GM21360 (cell line): Measurements from ENCODE around the gene RDH12.
"Not testable (repeated sequence)": the region's sequence is repeated elsewhere in the genome, so short reads cannot be mapped to it uniquely, and the experiment has no call there.

Source experiments
- ATAC-seq: cut with Tn5 transposase; IDR thresholded peaks from one replicate; pipeline ENCODE4 v1.9.1; 2021; ENCODE audit warnings: mild to moderate bottlenecking, moderate library complexity; ENCODE audit not compliant: unreplicated experiment

RDH12 gene

DNA sequence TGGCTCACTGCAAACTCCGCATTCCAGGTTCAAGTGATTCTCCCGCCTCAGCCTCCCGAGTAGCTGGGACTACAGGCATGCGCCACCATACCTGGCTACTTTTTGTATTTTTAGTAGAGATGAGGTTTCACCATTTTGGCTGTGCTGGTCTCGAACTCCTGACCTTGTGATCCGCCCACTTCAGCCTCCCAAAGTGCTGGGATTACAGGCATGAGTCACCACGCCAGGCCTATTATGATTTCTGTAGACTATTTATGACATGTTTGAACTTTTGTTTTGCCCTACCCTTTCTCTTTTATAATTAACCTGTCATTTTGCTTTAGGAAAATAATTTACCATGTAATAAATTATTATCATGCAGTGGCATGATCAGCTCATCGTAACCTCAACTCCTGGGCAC, at the start of gene RDH12:
Gene RDH12 (plus strand): TSS at position 395 of the 400 bp plus-strand sequence. CDS start 20,757 bp downstream, outside the sequence.
- not testable (repeated sequence) for ATAC-seq

DNA sequence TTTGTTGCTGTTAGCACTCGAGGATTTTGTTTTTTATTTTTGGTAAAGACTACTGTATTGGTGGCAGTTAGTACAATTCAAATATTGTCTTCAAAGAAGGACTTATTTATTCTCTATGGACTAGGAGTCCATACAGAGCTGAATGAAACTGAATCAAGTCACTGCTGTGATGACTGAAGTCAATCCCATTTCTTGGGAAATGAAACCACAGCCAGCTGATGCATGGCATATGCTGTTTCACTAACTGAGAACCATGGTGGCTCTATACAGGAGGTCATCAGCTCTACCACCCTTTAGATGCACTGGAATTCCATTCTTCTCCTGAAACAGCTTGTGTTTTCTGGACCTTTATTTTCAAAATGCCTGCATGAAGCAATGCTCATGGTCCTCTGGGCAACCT, 49.5 kb upstream of the RDH12 start:
- no peak for ATAC-seq

DNA sequence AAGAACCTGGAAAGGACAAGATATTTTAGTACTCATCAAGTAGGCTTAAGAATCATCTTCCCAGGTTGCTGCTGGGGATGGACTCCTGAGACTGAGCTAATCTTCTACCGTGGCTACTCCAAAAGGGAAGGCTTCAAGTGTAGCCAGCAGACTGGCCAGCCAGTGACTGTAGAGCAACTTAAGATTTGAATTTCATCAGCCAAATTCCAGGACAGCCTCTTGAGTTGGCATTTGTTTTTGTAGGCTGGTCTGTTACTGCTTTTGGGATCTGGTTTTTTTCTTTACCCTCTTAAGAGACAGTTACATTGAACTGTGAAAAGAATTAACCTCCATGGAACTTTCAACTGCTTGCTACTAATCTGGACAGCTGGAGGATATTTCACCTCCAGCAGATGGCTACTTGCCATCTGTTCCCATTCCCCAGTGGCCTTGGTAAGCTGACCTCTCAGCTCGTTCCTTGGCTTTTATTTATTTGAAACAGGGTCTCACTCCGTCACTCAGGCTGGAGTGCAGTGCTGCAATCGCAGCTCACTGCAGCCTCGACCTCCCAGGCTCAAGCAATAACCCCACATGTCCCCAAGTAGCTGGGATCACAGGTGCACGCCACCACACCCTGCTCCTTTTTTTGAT, 47.9 kb upstream of the RDH12 start:
- ATAC-seq, result no peak

DNA sequence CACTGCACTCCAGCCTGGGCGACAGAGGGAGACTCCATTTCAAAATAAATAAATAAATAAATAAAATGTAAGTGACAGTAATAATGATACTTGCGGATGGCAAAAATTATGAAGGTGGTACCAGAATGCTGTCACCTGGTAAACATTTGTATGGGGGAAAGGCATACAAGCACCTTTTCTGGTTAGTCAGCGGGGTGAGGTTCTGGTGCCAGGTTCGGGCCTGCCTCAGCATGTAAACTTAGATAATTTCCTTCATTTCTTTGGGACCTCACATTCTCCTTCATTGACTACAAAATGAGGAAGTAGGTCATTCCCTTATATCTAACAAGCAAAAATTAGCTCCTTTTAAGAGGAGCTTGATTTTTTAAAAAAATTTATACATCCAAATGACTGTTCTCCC, 38.1 kb upstream of the RDH12 start:
- no peak for ATAC-seq

GRCh38 chr14:67665868-67666267, 35.8 kb upstream of the RDH12 start:
- ATAC-seq, result no peak

GRCh38 chr14:67666750-67667449, 34.8 kb upstream of the RDH12 start:
- ATAC-seq, result no peak

GRCh38 chr14:67668559-67668958, 33.1 kb upstream of the RDH12 start:
- no peak for ATAC-seq

GRCh38 chr14:67673451-67673850, 28.2 kb upstream of the RDH12 start:
- ATAC-seq, result no peak

DNA sequence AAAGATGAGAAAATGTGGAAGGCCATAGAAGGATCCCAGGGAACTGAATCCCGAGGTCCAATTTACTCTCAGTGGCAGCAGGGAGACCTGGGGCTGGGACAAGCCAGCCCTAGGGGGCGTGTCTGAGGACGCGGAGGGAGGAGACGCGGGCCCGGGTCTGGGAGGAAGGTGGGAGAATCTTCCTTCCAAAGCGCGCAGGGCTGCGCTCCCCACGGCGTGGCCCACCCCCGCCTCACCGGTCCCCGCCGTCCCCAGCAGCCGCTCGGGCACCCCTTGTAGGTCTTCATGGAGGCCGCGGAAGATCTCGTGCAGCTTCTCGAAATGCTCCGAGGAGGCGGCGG, 27.6 kb upstream of the RDH12 start:
- peak; percentile 48 for ATAC-seq

DNA sequence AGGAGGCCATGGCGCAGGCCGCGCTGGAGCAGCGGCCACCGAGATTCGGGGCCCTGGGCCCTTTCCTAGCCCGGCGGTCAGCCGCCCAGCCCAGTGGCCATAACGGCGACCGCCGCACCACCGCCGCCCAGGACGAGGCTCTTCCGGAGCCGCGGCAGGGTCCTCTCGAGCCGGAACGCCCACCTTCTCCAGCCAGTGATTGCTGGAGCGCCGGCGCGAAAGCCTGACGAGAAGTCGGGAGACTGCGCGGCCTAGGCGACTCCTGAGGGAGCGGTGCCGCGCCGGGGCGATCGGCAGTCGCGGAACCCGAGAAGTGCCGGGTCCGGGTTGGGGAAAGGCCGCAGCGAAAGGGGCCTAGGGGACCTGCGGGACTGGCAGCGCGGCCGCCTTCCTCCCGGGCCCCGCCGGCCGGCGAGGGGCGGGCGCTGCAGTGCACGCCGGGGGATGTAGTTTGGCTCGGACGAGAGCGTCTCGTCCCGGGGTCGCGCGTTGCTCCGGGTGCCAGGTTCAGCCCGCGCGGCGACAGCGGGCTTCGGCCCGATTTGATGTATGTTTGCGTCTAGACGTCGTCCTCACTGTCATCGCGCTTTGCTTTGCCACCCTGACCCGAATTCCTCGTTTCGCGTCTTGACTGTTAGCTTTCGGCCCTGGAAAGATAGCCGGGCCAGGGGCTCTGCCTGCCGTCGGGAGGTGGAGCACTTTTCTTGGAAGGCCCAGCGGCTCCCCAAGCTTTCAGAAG, 27.0 kb upstream of the RDH12 start, which contains the start of gene VTI1B:
Gene VTI1B (minus strand): TSS at position 153 of the 739 bp plus-strand sequence. CDS start 143 bp downstream, at position 10.
- peak; percentile 92 for ATAC-seq

GRCh38 chr14:67675219-67675582, 26.5 kb upstream of the RDH12 start:
- ATAC-seq, result no peak

- ATAC-seq, result no peak
These were observed 22.7 kb upstream of the RDH12 start for GRCh38 chr14:67679006-67679405.

- peak; percentile 97 for ATAC-seq
These were observed 21.5 kb upstream of the RDH12 start for GRCh38 chr14:67680121-67680602.

GRCh38 chr14:67680941-67681340, 20.7 kb upstream of the RDH12 start:
- no peak for ATAC-seq

DNA sequence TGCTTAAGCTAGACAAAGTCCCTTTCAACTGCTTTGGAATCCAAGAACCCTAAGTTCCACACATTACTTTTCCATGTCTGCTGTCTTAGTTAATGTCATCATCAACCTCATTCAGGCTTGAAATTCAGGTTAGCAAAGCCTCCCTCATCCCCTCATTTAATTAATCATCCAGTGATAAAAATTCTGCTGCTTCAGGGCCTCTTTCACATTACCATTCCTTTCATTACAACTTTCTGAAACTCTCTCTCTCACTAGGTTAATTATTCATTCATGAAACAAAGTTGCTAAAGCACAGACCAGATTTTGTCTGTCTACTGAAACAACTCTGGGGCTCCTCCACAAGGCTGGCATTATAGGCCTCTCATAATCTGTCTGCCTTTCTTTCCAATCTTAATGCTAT, 17.8 kb upstream of the RDH12 start:
- ATAC-seq, result no peak

- ATAC-seq, result no peak
These were observed 11.7 kb upstream of the RDH12 start for GRCh38 chr14:67690011-67690410.

- peak; percentile 90 for ATAC-seq
These were observed 6.8 kb upstream of the RDH12 start for GRCh38 chr14:67694791-67695393.

DNA sequence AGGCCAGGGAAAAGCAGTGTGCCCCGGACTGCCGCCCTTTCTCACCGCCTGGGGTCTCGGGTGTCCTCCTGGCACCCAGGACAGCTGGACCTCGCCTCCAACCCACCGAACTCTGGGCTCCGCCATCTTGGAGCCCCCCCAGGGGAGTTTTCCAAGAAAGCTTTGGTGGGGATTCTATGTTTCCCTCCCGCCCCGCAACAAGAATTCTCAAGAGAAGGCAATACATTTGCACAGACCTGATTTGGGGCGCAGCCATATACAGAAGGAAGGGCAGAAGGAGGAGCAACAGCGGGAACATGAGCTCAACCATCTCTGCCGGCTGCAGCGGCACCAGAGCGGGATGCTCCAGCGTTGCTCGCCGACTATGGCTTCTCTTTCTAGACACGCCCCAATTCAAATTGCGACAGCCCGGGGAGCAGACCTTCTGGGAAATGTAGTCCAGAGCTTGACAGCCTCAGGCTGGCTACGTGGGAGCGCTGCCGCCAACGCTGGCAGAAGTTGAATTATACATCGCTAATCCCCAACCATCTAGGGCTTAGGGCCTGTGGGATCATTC, 6.2 kb upstream of the RDH12 start, which contains the start of gene RDH11:
Gene RDH11 (minus strand): TSS at position 371 of the 556 bp plus-strand sequence. CDS start 61 bp downstream, at position 310.
- peak; percentile 67 for ATAC-seq

DNA sequence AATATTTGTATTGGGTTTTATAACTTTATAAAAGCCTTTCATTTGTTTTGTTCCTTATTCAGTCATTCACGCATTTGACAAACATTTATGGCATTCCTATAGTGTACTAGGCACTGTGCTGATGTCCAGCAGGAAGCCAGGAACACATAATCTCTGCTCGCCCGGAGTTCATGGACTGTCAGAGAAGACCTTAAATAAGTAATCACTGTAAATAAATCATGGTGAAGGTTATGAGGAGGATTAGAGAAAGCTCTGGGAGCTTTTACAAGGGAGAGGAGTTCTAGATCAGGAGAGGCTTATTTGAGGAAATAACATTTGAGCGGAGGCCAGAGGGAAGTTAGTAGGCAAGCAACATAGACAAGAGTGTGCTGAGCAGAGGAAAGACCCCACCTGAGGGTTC, 4.7 kb upstream of the RDH12 start:
- no peak for ATAC-seq

- ATAC-seq, result no peak
These were observed 3.5 kb upstream of the RDH12 start for GRCh38 chr14:67698179-67698578.

DNA sequence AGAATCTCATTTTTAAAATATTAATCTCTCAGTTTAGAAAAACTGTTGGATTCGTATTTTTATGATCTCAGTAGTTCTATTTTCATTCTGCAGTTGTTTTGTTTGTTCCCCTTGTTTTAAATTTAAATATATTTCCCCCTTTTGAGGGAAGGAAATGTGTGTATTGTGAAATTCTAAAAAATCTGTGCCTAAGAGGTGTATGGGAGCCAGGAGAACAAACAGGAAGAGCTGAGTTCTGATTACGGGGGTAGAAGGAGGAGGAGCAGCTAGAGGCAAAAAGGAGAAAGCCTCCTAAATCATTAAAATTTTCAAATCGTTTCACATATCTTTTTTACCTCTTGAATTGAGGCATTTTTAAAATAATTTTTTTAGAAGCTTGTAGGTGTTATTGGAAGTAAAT, 2.3 kb downstream of the RDH12 start:
- no peak for ATAC-seq
